Measurements from ENCODE around the gene FOLR1. TPM values are rescaled to one million over a fixed set of nuclear protein-coding genes. Genes with fewer than 3 reads are reported as not detected.

The FOLR1 gene
- total RNA-seq, 1 donor from 2014 or later: not detected

DNA sequence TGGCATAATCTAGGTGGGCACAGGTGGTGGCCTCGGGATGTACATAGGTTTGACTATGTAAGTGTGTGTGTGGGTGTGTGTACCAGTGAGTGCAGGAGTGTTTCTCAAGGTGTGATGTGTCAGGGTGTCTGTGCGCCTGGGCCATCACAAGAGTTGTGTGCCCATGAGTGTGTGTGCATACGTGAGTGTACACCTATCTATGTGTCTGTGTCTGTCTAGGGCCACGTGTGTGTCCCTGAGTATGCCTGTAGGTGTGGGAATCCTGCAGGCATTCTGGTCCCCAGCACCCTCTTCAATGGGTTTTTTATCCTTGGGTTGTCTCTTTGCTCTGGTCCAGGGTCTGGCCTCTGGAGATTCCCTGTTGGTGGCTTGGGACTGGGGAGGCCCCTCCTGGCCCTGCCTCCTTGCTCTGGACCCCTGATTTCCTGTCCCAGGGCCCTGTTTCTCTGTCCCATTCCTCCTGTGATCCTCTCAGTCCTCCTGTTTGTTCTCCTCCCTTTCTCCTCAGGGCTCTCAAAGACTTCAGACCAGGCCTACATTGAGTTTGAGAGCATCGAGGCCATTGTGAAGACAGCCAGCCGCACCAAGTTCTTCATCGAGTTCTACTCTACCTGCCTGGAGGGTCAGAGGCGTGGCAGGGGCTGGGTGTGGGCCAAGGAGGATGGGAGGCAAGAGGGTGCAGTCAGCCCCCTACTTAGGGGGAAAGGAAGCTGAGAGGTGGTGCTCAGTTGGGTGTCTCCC is 42.0 kb downstream of the FOLR1 start:
- intact Hi-C loops (cut with micrococcal nuclease): no loop called here

DNA sequence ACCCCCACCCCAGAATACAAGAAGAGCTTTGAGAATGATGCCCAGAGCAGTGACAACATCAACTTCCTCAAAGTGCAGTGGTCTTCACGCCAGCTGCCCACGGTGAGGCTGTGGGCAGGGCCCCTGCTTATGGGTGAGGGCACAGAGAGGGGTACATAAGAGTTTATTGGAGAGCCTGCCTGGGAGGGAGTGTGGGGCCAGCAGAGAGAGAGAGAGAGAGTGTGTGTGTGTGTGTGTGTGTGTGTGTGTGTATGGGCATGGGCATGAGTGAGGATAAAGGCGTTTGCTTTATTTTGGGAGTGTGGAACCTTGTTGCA is 42.5 kb downstream of the FOLR1 start:
- intact Hi-C loops (cut with micrococcal nuclease): no loop called here

DNA sequence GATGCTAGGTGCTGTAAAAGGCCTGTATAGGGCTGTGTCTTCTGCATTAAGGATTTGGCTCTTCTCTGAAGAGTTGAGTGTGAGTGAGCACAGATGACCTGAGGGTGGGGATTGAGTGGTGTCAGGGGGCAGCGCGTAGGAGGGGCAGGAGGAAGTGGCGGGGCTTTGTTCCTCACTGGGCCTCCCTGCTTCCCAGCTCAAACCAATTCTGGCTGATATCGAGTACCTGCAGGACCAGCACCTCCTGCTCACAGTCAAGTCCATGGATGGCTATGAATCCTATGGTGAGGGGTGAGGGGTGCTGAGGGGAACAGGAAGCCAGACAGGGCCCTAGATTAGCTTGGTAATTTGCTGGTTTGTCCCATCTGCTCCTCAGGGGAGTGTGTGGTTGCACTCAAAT is 43.0 kb downstream of the FOLR1 start:
- intact Hi-C loops (cut with micrococcal nuclease): no loop called here

DNA sequence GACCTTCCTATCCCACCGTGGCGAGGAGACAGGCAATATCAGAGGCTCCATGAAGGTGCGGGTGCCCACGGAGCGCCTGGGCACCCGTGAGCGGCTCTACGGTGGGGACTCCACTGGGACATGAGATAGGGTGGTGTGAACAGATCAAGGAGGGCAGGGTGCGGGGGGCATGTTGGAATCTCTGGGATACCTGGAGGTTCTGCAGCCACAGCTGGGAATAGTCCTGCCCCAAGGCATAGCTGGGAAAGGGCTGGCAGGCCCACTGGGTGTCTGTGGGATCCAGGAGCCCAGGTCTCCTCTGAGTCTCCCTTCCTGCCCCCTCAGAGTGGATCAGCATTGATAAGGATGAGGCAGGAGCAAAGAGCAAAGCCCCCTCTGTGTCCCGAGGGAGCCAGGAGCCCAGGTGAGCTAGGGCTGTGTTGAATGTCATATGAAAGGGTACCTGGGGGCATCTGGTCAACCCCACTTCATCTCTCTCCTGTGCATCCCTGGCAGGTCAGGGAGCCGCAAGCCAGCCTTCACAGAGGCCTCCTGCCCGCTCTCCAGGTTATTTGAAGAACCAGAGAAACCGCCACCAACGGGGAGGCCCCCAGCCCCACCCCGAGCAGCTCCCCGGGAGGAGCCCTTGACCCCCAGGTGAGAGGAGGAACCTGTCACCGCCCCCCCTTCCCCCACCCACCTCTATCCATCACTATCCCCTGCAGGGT is 43.6 kb downstream of the FOLR1 start:
- intact Hi-C loops (cut with micrococcal nuclease): no loop called here

DNA sequence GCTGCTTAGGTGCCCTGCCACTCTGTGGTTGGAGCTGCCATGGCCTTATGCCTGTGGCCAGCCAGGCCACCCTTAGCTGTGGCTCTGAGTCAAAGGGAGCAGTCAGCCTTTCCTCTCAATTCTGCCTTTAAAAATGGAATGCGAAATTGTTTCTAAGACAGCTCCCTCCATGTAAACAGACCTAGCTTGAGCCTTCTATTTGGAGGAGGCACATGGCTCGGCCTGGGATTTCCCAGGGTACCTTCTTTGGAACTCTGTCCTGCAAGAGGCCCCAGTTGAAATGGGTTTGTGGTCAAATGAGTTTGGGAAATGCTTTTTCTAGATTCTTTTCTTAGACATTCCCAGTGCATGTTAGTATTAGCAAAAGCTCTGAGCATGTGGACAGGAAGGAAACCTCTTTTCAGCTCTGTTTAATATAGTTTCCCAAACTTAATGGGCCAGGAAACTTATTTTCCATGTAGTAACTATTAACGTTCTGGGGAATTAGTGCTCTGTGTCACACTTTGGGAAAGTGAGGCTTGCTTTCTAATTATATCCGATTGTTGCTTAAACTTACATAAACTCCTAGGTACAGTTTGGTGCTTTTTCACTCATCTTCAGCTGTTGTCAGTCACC is 44.2 kb downstream of the FOLR1 start:
- intact Hi-C loops (cut with micrococcal nuclease): no loop called here

DNA sequence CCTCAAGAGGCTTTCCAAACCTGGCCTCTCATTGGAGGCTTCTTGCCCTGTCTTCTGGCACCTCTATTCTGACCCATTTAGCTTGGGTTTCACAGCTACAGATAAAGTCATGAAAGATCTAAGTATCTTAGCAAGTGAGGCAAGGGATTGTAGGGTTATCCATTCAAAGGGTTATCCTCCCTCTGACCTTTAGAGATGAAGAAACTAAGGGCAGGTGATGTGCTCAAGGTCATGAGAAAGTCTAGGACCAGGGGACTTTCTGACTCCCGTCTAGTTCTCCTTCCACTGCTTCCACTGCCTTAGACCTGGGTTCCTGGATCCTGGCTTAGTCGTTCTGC is 44.8 kb downstream of the FOLR1 start:
- intact Hi-C loops (cut with micrococcal nuclease): no loop called here

DNA sequence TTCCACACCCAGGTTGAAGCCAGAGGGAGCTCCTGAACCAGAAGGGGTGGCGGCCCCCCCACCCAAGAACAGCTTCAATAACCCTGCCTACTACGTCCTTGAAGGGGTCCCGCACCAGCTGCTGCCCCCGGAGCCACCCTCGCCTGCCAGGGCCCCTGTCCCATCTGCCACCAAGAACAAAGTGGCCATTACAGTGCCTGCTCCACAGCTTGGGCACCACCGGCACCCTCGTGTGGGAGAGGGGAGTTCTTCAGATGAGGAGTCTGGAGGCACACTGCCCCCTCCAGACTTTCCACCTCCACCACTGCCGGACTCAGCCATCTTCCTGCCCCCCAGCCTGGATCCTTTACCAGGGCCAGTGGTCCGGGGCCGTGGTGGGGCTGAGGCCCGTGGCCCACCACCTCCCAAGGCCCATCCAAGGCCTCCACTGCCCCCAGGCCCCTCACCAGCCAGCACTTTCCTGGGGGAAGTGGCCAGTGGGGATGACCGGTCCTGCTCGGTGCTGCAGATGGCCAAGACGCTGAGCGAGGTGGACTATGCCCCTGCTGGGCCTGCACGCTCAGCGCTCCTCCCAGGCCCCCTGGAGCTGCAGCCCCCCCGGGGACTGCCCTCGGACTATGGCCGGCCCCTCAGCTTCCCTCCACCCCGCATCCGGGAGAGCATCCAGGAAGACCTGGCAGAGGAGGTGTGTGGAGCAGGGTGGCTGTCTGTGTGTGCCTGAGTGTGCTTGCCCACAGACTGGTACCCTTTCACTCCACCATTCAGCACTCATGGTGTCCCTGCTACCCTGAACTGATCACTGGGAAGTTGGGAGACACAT is 45.4 kb downstream of the FOLR1 start:
- intact Hi-C loops (cut with micrococcal nuclease): no loop called here

DNA sequence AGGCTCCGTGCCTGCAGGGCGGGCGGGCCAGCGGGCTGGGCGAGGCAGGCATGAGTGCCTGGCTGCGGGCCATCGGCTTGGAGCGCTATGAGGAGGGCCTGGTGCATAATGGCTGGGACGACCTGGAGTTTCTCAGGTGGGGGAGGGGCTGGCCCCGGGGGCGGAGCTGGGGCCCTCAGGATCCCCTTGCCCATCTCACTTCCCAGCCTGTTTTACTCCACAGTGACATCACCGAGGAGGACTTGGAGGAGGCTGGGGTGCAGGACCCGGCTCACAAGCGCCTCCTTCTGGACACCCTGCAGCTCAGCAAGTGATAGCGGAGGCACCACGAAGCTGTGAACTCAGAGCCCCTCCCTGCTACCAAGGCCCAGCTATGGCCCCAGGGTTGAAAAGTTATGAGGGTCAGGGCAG is 46.1 kb downstream of the FOLR1 start:
- intact Hi-C loops (cut with micrococcal nuclease): loop anchor here (1.0 kb wide), 2 partner anchors 196 to 213 kb away; partner anchors contain the start of gene CLPB

DNA sequence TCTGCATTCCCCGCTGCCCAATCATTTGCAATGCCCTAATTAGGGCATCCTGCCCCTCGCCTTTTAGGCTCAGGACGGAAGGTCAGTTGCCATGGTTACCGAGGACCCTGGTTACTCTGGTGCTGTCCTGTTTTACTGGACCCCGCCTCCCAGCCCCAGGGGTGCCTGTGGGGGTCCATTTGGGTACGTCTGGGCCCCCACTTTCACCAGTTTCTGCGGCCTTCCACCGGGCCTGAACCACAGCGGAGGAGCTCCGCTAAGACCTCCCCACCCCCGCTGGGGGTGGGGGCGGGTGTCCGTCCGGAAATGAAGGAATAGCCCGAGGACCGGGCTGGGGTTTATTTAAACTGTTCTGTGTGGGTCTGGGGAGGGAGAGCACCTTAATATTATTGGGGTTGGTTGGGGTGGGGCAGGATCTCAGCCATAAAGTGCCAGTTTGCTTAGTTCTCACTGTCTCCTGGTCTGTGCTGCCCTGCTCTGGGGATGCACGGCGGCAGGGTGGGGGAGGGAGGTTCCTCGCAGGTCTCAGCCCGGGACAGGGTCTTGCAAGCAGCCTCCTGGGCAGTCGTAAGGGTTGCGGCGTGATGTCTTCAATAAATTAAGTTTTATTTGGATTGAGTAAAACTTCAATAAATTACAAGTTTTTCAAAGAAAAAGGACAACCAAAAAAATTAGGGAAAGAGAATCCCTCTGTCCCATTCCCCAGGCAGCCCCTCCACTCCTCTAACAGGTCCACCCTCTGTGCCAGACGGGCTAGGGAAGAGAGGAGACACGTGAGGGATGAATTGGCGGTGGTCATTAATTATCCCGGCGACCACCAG is 46.8 kb downstream of the FOLR1 start:
- intact Hi-C loops (cut with micrococcal nuclease): loop anchor here (1.0 kb wide), 2 partner anchors 196 to 213 kb away; partner anchors contain the start of gene CLPB

DNA sequence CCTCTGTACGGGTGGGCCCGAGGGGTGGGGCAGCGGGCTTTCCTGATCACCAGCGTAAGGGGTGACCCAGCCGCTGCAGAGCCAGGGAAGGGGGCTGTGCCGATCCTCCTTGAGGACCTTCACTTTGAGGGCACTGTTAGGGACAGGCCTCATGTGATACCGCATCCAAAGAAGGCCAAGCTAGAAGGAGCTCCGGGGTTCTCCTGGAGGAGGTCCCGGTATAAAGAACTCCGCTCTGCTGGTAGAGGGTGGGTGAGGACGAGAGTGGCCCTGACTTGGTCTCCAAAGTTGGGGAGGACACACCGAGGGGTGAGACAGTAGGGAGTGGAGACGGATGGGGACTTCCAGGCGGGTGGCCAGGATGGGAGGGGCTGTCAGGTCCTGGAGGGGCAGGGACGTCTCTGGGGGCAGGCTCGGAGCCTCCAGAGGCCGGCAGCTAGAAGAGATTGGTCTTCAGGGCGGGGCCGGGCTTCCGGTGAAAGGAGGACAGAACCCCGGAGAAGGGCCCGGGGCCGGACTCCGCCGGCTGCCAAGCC is 47.4 kb downstream of the FOLR1 start:
- intact Hi-C loops (cut with micrococcal nuclease): no loop called here

DNA sequence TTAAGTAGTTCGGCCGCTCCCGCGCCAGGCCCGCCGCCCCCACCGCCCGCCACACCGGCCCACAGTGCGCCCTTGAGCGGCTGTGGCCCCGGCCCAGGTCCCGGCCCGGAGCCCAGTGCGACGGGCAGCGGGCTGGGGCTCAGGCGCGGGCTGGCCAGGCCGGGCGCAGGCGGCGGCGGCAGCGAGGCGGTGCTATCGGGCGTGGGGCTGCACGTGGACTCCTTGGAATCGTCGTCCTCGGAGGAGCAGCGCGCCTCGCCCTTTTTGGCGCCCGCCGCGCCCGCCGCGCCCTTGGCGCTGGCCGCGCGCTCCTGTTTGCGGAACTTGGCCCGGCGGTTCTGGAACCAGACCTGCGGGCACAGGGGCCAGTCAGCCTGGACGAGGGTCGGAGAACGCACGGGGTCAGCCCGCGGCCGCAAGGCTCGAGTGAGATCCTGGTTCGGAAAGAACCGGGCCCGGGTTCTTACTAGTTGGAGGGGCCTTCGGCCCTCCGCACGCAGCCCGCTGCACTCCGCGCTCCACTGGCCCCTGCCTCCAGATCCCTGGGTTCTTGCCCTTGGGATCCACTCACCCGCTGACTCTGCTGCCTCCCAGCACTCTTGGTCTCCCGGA is 48.0 kb downstream of the FOLR1 start:
- intact Hi-C loops (cut with micrococcal nuclease): loop anchor here (2.0 kb wide), 1 partner anchor 57 kb away; no protein-coding TSS in a partner anchor

DNA sequence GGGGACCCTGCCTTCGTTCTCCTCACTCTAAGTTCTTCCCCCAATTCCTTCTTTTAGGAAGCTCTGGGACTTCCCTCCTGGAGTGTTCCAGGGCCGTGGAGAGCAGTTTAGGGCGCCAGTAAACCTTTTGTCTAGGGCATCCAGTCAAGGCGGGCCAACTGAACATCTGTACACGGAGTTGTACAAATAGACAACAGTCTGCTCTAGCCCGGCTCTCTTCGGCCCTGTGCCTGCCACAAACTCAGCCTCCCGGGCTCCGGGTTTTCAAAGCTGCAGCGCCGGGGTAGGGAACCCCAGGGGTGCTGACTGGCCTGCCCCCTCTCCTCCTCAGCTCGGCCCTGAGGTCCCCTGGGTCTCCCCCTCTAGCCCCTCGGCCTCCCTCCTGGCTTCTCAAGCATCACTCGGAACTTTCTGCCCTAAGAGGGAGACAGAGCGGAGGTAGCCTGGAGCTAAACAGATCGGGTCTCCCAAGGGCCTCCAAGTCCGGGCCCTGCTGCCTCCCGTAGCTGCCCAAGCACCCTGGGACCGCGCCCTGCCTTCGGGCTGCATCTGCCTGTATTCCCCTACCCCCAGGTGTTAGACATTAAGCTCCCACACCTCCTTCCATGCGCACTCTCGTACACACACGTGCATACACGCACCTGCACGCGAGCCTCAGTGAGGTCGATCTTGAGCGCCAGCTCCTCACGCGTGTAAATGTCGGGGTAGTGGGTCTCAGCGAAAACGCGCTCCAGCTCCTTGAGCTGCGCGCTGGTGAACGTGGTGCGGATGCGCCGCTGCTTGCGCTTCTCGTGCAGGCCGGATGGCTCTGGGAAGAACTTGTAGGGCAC is 48.7 kb downstream of the FOLR1 start:
- intact Hi-C loops (cut with micrococcal nuclease): loop anchor here (2.0 kb wide), 1 partner anchor 58 kb away; no protein-coding TSS in a partner anchor

DNA sequence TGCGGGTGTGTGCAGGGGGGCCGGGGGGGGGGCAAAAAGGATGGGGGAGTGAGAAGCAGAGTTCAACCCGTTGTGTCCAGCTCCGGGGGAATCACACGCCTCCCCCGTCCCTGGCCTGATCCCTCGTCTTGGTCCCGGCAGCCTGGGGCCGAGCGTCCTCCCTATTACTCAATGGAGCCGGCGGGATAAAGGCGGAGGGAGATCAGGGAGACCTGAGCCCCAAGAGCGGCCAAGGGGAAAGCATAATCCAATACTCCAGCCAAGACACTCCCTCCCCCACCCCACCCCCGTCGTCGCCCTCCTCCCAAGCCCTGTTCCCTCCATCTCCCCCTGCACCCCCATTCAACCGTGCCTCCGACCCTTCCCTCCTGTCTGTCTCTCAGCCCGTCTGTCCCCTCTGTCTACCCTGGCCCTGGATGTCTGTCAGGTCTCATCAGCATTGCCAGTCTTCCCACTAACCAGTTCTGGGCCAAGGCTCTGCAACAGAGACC is 49.4 kb downstream of the FOLR1 start:
- intact Hi-C loops (cut with micrococcal nuclease): loop anchor here (2.0 kb wide), 1 partner anchor 59 kb away; no protein-coding TSS in a partner anchor

DNA sequence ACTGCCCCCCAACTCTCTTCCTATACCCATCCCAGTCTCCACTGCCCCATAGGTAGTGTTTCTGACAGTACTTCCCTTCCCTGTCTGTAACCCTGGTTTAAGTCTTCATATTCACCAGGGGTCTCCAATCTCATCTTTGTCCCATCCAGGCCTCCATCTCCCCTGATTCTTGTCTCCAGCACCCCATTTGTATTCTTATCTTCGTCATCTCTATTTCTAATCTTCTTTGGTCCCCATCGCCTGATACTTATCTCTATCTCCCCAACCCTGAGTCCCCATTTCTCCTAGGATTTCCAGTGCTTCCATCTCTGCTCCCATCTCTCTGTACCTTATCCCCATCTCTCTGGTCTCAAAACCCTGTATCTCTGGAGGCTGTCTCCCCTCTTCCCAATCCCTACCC is 50.2 kb downstream of the FOLR1 start:
- intact Hi-C loops (cut with micrococcal nuclease): no loop called here

DNA sequence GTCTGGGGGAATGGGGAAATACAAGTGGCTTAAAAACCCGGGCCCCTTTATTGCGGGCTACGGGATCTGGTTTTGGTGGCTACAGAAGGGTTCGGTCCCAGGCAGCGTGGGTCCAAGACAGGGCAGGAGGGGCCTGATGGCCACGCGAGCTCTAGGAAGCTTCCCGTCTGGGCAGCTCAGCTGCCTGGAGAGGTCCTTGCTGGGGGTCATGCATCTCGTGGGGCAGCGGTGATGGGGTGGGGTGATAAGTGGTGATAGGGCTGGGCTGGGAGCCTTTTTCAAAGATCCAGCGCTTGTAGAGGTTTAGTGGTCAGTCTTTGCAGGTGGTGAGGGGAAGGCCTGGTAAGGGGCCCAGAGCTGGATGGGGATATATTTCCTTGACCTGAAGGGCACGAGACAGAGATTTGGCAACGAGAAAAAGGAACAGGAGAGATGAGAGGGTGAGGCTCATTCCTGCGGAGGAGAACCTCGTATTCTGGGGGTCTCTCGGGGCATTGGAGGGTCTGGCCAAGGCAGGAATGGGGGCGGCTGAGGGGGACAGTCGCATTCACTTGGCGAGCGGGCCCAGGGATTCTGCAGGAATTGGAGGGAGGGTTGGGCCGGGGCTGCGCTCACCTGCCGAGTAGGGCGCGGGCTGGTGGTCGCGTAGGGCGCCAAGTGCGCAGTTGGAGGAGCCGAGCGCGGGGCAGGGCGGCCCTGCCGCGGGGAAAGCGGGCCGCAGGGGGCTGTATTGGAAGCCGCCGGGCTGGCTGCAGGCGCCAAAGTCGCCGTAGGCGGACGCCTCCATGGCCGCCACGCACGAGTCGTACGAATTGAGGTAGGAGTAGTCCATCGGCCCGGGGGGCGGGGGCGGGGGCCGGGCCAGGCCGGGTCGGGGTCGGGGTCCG is 51.5 kb downstream of the FOLR1 start:
- intact Hi-C loops (cut with micrococcal nuclease): no loop called here

DNA sequence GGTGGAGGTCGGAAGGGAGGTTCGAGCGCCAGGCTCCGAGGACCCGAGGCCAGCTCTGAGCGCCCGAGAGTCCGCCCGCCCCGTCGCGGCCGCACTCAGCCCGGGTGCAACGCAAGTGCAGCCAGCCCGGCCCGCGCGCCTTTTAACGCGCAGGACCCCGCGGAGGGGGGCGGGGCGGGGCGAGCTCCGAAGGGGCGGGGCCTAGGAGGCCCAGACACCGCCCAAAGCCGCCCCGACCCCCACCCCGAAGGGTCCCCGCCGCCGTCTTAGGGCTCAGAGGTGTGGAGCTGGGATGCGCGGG is 52.1 kb downstream of the FOLR1 start, which contains the start of gene PHOX2A:
Gene PHOX2A (minus strand): TSS at position 117 of the 301 bp plus-strand sequence. CDS start 172 bp downstream, outside the sequence.
- intact Hi-C loops (cut with micrococcal nuclease): no loop called here

DNA sequence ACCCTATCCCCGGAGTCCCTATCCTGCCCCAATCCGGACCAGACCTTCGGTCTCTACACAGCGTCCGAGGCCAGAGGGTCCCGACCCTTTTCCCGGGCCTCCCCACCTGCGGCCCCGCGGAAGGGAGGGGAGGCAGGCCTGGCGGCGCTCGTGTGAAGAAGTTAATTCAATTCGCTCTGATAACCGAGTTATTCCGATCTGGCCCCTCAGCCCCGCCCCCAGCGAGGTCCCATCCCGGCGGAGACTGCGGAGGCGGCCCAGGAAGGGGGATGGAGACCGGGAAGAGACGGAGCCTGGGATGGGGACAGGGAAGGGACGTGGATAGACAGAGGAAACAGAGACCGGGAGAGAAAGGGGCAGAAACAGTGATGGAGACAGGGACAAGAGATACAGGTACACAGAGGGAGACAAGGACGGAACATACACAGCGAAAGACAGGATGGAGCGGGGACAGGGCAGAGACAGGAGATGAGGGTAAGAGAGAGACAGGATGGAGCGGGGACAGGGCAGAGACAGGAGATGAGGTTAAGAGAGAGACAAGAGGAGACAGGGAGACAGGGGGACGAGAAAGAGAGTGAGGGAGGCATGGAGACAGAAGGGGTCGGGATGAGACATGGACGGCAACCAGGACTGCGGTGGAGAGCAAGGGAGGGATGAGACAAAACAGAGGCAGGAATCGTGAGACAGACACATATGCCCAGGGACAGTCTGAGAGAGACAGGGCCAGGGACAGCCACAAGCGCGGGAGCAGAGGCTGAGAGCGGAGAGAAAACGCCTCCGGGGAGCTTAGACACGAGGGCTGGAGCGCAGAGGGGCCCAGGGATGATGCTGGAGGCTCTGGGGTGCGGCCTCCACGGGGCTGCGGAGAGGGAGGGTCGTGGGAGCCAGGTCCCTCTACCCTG is 52.7 kb downstream of the FOLR1 start:
- intact Hi-C loops (cut with micrococcal nuclease): no loop called here

Measured in T-helper 1 cell treated with Interleukin-12 subunit alpha and Interleukin-12 subunit beta and Interleukin-4 antibody, amounts not matched to agents 30 ng/mL and 1 ng/mL, for 36 hours (primary cell).